GM12878 (cell line): ENCODE measurements around the gene MRTFB. TPM values are rescaled to one million over a fixed set of nuclear protein-coding genes. Genes with fewer than 3 reads are reported as not detected.

Experiments used
- BMI1 ChIP-seq: fragments of 450-650 bp; IDR thresholded peaks from 2 replicates; pipeline ENCODE4 v1.6.1; 2016; ENCODE audit warnings: mild to moderate bottlenecking, moderate library complexity, borderline replicate concordance
- CBX5 ChIP-seq: sonication (generic); IDR thresholded peaks from 2 replicates; pipeline ENCODE4 v1.6.1; 2016; ENCODE audit warnings: low read depth, moderate library complexity, mild to moderate bottlenecking, inconsistent platforms
- FOXK2 ChIP-seq: fragments of 450-650 bp; IDR thresholded peaks from 2 replicates; pipeline ENCODE4 v1.6.1; 2017; ENCODE audit warnings: mild to moderate bottlenecking, moderate library complexity
- IRF5 ChIP-seq: fragments of 450-650 bp; IDR thresholded peaks from 2 replicates; pipeline ENCODE4 v1.6.1; 2017; ENCODE audit warnings: borderline replicate concordance
- SKIL ChIP-seq: fragments of 450-650 bp; IDR thresholded peaks from 2 replicates; pipeline ENCODE4 v1.6.1; 2017; ENCODE audit warnings: mild to moderate bottlenecking, low read depth, inconsistent platforms; ENCODE audit not compliant: poor library complexity, severe bottlenecking
- SMC3 ChIP-seq: IDR thresholded peaks from 2 replicates; pipeline ENCODE4 v1.6.1; 2011; ENCODE audit warnings: low read length, improper control_type of control experiment, borderline replicate concordance
- SRF ChIP-seq, 2 experiments: IDR thresholded peaks; 2 replicates each; pipeline ENCODE4 v1.6.1; 2011; ENCODE audit warnings: low read depth in 2 of 2, low read length in 2 of 2, mild to moderate bottlenecking in 1 of 2, moderate library complexity in 1 of 2
- YY1 ChIP-seq: IDR thresholded peaks from 2 replicates; pipeline ENCODE4 v1.6.1; 2011; ENCODE audit warnings: low read depth, mild to moderate bottlenecking, low read length
- ZBED1 ChIP-seq: IDR thresholded peaks from 2 replicates; pipeline ENCODE4 v1.6.1; 2016; ENCODE audit warnings: borderline replicate concordance
- ZBTB33 ChIP-seq: fragments of 450-650 bp; IDR thresholded peaks from 2 replicates; pipeline ENCODE4 v1.6.1; 2017; ENCODE audit warnings: mild to moderate bottlenecking
- polyA plus RNA-seq, 11 experiments: library from polyadenylated mRNA; depleted of rRNA in 4 of 11; unstranded in 6 of 11; stranded (reverse) in 5 of 11; fragments of >200 nt; fragmentation: Nextera tagmentation in 4 of 11; fragmentation: Illumina TruSeq in 1 of 11; extraction: Ambion mirVana in 4 of 11; extraction: Trizol in 1 of 11; gene quantifications; 1 replicate in 1 of 11; 2 replicates in 10 of 11; pipeline versions ENCODE4 v1.2.1 to v1.2.3, GENCODE V29; 2011 to 2016; ENCODE audit warnings: inconsistent platforms in 2 of 11, missing spikeins in 2 of 11, low read depth in 1 of 11
- total RNA-seq, 4 experiments: library from RNA; depleted of rRNA in 3 of 4; stranded (reverse); fragments of >200 nt in 3 of 4; fragmentation: Illumina TruSeq in 1 of 4; extraction: Trizol in 1 of 4; gene quantifications; 2 replicates each; pipeline versions ENCODE4 v1.2.1 to v1.2.3, GENCODE V29; 2013 to 2021

Gene MRTFB
- total and polyA plus RNA-seq, 10 of the 15 experiments (the other 5 are each of a cell fraction or from before 2014, with no cell fraction given) = 2.1 to 14.3 (median 8.0) TPM

- TF ChIP-seq SKIL = no peak
- no peak for TF ChIP-seq ZBED1
- peak; percentile 32; the same call in 1 of the 2 replicates for TF ChIP-seq SMC3
- TF ChIP-seq BMI1 = no peak
- TF ChIP-seq IRF5 = no peak
- TF ChIP-seq CBX5 = no peak
- TF ChIP-seq YY1 = 0 out of 2 replicates have a peak, but pooled peaks have one; percentile 13
- no peak for TF ChIP-seq SRF (IDR thresholded peaks at IDR 0.05; ENCODE audit: low read depth in 2 of 2, low read length in 2 of 2)
- TF ChIP-seq ZBTB33 = no peak
- no peak for TF ChIP-seq FOXK2
These were observed 213.9 kb downstream of the MRTFB start (continued) for GRCh38 chr16:14284930-14285512.
